HG03565 (cell line): Measurements from ENCODE around the gene CACNA1H.

Experiments
- ATAC-seq: cut with Tn5 transposase; IDR thresholded peaks from one replicate; pipeline ENCODE4 v1.9.1; 2021; ENCODE audit warnings: mild to moderate bottlenecking, moderate library complexity; ENCODE audit not compliant: unreplicated experiment

The CACNA1H gene

GRCh38 chr16:1171001-1171400 lies 18.1 kb downstream of the CACNA1H start:
- no peak for ATAC-seq

GRCh38 chr16:1171854-1172428 lies 19.0 kb downstream of the CACNA1H start:
- no peak for ATAC-seq

GRCh38 chr16:1172651-1173050 lies 19.7 kb downstream of the CACNA1H start:
- ATAC-seq, result no peak

DNA sequence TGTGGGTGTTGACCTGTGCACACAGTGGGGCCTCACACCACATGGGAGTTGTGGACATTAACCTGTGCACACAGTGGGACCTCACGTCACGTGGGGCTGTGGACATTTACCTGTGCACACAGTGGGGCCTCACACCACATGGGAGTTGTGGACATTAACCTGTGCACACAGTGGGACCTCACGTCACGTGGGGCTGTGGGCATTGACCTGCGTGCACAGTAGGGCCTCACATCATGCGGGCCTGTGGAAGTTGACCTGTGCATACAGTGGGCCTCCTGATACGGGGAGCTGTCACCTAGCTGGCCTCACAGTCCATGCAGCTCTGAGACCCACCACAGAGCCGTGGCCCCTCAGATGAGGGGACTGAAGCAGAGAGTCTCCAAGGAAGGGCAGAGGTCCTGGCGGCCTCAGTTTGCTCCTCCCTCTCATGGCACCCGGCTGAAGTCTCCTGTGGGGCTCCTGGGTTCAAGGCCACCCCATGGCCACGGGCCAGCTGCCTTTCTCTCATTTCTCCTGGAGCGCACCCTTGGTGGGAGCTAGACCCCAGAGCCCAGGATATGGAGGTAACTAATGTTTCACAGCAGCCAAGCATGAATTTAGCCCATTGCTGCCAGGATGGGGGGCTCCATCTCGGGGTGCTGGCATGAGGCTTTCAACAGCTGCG lies 21.0 kb downstream of the CACNA1H start:
- ATAC-seq, result no peak

GRCh38 chr16:1174477-1175357 lies 21.8 kb downstream of the CACNA1H start:
- ATAC-seq, result no peak

GRCh38 chr16:1175566-1176279 lies 22.8 kb downstream of the CACNA1H start:
- no peak for ATAC-seq

DNA sequence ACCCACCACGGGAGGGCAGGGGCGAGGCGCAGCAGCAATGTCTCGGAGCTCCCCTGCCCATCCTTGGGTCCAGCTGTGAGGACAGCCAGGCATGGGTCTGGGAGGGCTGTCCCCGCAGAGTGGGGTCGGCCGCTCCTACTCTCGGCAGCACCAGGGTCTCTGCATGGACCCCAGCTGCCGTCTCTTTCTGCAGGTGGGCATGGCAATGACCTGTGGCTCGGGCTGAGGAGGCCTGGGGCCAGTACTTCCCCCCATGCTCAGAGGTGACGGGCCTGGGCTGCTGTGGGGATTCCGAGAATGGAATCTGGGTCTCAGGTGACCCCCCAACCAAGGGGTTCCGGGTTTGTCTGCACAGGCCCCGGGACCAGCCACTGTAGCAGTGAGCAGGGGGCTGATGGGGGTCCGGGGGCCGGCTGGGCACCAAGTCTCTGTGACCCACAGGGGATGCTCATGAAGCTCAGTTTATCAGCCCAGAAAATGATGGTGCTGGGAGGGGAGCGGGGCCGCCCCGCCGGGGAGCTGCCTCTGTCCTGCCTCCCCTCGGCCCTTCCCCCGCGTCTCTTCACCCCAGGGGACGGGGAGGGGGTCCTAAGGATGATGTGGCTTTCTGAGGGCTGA lies 23.5 kb downstream of the CACNA1H start:
- ATAC-seq, result no peak

DNA sequence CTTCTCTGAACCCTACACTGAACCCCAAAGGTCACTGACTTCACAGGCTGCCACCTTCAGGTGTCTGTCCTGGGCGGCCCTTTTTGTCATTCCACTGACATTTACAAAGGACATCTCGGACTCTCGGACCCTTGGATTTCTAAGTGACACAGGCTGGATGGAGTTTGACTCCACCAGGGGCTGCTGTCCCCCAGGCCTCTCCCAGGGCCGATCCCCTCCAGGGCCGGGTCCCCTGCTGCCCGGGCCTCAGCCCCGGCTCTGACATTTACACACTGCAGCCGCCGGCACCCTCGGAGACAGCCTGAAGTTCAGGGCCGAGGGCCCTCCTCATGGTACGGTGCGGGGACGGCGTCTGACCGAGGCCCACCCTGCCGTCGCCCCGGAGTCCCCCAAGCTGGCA lies 24.1 kb downstream of the CACNA1H start:
- ATAC-seq, result no peak

GRCh38 chr16:1177750-1178149 lies 24.8 kb downstream of the CACNA1H start:
- ATAC-seq, result no peak

DNA sequence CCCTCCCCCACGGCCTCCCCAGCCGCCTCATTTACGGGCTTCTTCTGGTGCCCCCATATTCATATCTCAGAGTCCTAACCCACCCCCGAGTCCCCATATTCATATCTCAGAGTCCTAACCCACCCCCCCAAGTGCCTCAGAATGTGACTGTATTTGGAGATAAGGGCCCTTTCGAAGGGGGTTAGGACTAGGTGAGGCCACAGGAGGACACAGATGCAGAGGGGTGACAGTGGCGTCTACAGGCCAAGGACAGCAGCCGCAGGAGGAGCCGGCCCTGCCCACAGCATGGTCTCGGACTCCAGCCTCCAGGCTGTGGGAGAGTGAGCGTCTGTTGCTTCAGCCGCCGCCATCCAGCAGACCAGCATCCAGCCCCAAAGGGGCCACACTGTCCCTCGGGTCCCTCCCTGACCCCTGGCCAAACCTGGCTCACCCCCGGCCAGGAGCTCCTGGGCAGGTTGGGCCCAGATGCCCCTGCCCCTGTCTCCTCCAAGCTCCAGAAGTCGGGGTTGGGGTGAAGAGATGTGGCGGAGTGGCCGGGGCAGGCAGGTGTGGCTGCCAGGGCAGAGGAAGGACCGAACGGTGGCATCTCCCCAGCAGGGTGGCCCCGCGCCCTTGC lies 25.5 kb downstream of the CACNA1H start:
- no peak for ATAC-seq

DNA sequence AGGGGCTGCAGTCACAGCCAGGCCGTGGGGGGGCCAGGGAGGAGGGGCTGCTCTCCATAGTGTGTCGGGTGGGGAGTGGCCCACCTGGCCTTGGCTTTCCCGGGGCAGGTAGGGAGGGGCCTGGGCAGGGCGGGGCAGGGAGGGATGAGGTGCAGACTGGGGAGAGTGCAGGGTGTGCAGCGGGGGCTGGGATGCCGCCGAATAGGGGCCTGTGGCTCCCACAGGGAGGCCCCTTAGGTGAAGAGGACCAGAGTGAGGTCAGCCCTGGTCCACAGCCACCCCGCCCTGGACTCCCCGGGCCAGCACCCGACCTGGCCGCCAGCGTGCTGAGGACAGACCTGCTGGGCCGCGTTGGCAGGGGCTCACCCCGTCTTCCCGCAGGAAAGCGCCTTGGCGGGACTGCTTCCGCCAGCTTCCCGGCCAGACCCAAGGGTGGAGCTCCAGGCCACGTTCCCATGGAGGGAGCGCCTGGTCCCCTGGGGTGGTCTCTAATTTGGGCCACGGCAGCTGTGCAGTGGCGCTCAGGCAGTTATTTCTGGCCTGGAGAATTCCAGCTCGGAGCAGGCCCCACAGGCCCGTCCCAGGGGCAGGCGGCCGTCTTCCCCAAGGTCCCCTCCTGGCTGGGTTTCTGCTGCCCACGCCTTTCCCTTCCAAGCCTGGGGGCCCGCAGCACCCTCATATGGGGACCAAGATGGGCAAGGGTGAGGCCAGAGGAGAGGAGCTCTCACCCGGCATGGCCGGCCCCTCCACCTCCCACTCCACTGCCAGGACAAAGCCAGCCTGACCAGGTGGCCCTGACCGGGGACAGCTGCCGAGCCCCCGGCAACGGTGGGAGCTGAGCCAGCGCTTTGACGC lies 27.9 kb downstream of the CACNA1H start:
- no peak for ATAC-seq

GRCh38 chr16:1181404-1182315 lies 28.8 kb downstream of the CACNA1H start:
- ATAC-seq, result no peak

GRCh38 chr16:1182316-1182671 lies 29.4 kb downstream of the CACNA1H start:
- ATAC-seq, result no peak

DNA sequence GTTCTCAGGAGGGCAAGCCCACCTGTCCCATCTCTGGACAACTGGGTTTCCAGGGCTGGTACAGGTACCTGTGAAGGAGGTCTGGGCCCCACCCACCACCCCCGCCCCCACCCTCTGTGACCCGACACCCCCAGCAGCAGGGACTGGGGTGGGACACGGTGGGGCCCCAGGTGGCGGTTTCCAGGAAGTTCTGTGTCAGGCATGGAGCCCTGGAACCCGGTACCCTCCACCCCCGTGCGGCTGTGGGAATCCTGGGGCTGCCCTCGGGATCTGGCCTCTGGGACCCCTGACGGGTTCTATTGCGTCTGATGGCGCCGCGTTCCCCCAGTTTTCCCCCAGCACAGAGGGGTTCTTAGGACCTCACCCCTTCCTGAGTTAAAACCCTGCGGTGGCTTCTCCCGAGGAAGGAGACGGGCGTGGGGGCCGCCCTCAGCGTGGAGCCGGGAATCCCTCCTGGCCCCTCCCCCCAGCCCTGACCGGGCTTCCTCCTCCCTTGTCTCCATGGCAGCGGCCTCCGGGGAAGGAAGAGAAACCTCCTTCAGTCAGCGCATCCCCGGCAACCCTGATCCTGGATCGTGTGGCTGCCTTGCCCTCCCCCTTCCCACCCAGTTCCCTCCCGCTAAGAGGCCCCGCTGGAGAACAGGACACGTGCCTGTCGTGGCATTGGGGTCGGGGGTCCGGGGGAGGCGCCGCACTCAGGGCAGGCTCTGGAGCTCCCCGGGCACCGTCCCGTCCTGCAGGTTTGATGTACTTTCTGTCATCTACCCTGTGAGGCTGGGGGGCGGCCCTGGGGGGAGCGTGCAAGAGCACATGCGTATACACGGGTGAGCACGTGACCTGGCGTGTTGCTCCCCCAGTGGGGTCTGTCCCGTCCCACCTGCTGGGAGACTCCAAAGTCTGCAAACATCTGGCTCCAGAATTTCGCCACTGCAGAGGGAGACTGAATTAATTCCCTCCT lies 30.3 kb downstream of the CACNA1H start:
- ATAC-seq, result no peak

- no peak for ATAC-seq
Measured at GRCh38 chr16:1184156-1184868, 31.4 kb downstream of the CACNA1H start.

- ATAC-seq, result no peak
Measured at GRCh38 chr16:1184980-1185379, 32.1 kb downstream of the CACNA1H start.
